OCI-LY1 (cell line): ENCODE data around the gene CCDC27.
"Not testable (repeated sequence)": the region's sequence is repeated elsewhere in the genome, so short reads cannot be mapped to it uniquely, and the experiment has no call there.

Experiments used
- H2AFZ ChIP-seq: fragments of 200-600 bp; sonication (generic), shearing (Covaris generic); 2 replicates; pipeline ENCODE4 v1.6.0; 2014; ENCODE audit warnings: antibody characterized with exemption, mild to moderate bottlenecking, low read length
- H3F3A ChIP-seq: fragments of 200-600 bp; sonication (generic), shearing (Covaris generic); 2 replicates; pipeline ENCODE4 v1.6.0; 2014; ENCODE audit warnings: mild to moderate bottlenecking, antibody characterized with exemption, low read length, moderate library complexity; ENCODE audit not compliant: insufficient read depth
- H3K27ac ChIP-seq: fragments of 200-600 bp; sonication (generic); 2 replicates; pipeline ENCODE4 v1.5.1; 2014; ENCODE audit warnings: low read length, mixed run types, mild to moderate bottlenecking, low read depth; ENCODE audit not compliant: poor library complexity, severe bottlenecking
- H3K27me3 ChIP-seq: fragments of 200-600 bp; sonication (generic); 2 replicates; pipeline ENCODE4 v1.6.0; 2014; ENCODE audit warnings: antibody characterized with exemption, mild to moderate bottlenecking, low read length, moderate library complexity; ENCODE audit not compliant: insufficient read depth
- H3K36me3 ChIP-seq: fragments of 200-600 bp; sonication (generic); 2 replicates; pipeline ENCODE4 v1.6.1; 2014; ENCODE audit warnings: mild to moderate bottlenecking, antibody characterized with exemption, low read length, moderate library complexity, mixed read lengths; ENCODE audit not compliant: insufficient read depth
- H3K4me1 ChIP-seq: fragments of 200-600 bp; sonication (generic); 2 replicates; pipeline ENCODE4 v1.5.1; 2014; ENCODE audit warnings: mild to moderate bottlenecking, low read length, moderate library complexity; ENCODE audit not compliant: insufficient read depth, severe bottlenecking
- H3K4me2 ChIP-seq: fragments of 200-600 bp; sonication (generic), shearing (Covaris generic); 2 replicates; pipeline ENCODE4 v1.6.1; 2014; ENCODE audit warnings: low read length
- H3K4me3 ChIP-seq: fragments of 200-600 bp; sonication (generic); 2 replicates; pipeline ENCODE4 v1.5.1; 2014; ENCODE audit warnings: low read length, low read depth, mild to moderate bottlenecking, mixed read lengths; ENCODE audit not compliant: poor library complexity, severe bottlenecking
- H3K79me2 ChIP-seq: fragments of 200-600 bp; shearing (Covaris generic); 2 replicates; pipeline ENCODE4 v1.6.1; 2016; ENCODE audit warnings: mixed run types, low read length, mixed read lengths; ENCODE audit not compliant: insufficient read depth
- H3K9ac ChIP-seq: fragments of 200-600 bp; sonication (generic), shearing (Covaris generic); 2 replicates; pipeline ENCODE4 v1.6.1; 2014; ENCODE audit warnings: mild to moderate bottlenecking, low read length, mixed read lengths
- H3K9me2 ChIP-seq: fragments of 200-600 bp; sonication (generic), shearing (Covaris generic); 2 replicates; pipeline ENCODE4 v1.6.1; 2014; ENCODE audit warnings: low read depth, mild to moderate bottlenecking, low read length, mixed read lengths
- H3K9me3 ChIP-seq: fragments of 200-600 bp; shearing (Covaris generic); 2 replicates; pipeline ENCODE4 v1.6.1; 2014; ENCODE audit warnings: low read length, mixed read lengths
- H4K20me1 ChIP-seq: fragments of 200-600 bp; sonication (generic), shearing (Covaris generic); 2 replicates; pipeline ENCODE4 v1.6.0; 2016; ENCODE audit warnings: mild to moderate bottlenecking, low read length; ENCODE audit not compliant: insufficient read depth
- EZH2 ChIP-seq: fragments of 200-600 bp; sonication (generic), shearing (Covaris generic); IDR thresholded peaks from 2 replicates; pipeline ENCODE4 v1.8.0; 2017; ENCODE audit warnings: borderline replicate concordance, mixed run types, mild to moderate bottlenecking, antibody characterized with exemption, low read length, moderate library complexity, mixed read lengths
- TF ChIP-seq, protein P1 (sequence below): fragments of 200-600 bp; sonication (generic), shearing (Covaris generic); IDR thresholded peaks from 2 replicates; pipeline ENCODE4 v1.5.1; 2017; ENCODE audit warnings: mild to moderate bottlenecking, antibody characterized with exemption, low read length, moderate library complexity, mixed read lengths

The CCDC27 gene

DNA sequence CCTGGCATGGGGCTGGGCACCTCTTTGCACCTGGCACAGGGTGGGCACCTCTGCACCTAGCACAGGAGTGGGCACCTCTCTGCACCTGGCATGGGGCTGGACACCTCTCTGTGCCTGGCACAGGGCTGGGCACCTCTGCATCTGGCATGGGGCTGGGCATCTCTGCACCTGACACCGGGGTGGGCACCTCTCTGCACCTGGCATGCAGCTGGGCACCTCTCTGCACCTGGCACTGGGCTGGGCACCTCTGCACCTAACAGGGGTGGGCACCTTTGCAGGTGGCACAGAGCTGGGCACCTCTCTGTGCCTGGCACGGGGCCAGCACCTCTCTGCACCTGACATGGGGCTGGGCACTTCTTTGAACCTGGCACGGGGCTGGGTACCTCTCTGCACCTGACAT, 29.4 kb upstream of the CCDC27 start:
- Histone ChIP-seq H3K27me3 (no peaks in the 10 kb centered on the region; the same call in 1 of the 2 replicates), H3K4me3 (no peak overlapping the region), H3K9me2 (no peaks in the 10 kb centered on the region), H3F3A (no peaks in the 10 kb centered on the region), H2AFZ (no peak overlapping the region), H3K79me2 (no peaks in the 10 kb centered on the region), H3K4me2 (no peak overlapping the region), H3K4me1 (no peaks in the 10 kb centered on the region), H3K36me3 (no peaks in the 10 kb centered on the region), H3K9me3 (no peaks in the 10 kb centered on the region), H3K9ac (no peak overlapping the region), H4K20me1 (no peaks in the 10 kb centered on the region), H3K27ac (no peak overlapping the region)
- TF ChIP-seq, protein P1, sequence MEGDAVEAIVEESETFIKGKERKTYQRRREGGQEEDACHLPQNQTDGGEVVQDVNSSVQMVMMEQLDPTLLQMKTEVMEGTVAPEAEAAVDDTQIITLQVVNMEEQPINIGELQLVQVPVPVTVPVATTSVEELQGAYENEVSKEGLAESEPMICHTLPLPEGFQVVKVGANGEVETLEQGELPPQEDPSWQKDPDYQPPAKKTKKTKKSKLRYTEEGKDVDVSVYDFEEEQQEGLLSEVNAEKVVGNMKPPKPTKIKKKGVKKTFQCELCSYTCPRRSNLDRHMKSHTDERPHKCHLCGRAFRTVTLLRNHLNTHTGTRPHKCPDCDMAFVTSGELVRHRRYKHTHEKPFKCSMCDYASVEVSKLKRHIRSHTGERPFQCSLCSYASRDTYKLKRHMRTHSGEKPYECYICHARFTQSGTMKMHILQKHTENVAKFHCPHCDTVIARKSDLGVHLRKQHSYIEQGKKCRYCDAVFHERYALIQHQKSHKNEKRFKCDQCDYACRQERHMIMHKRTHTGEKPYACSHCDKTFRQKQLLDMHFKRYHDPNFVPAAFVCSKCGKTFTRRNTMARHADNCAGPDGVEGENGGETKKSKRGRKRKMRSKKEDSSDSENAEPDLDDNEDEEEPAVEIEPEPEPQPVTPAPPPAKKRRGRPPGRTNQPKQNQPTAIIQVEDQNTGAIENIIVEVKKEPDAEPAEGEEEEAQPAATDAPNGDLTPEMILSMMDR, result no peak
- no peak for TF ChIP-seq EZH2

DNA sequence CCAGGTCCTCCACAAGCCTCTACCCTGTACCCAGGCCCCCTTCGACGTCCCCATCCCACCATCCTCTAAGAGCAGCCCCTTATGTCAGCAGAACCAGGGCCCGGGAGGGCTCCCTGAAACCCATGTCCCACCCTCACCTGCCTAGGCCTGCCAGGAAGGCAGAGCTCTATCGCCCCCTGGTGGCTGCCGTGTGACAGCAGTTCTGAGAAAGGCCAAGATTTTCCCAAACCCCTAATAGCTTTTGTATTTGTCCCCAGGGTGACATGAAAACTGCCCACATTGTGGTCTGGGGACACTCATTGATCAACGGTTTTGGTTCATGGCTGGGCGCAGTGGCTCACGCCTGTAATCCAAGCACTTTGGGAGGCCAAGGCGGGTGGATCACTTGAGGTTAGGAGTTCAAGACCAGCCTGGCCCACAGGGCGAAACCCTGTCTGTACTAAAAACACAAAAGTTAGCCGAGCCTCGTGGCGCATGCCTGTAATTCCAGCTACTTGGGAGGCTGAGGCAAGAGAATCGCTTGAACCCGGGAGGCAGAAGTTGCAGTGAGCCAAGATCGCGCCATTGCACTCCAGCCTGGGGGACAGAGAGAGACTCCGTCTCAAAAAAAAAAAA, 27.7 kb upstream of the CCDC27 start:
- H3K9me3 ChIP-seq, H3K27ac ChIP-seq, H3K4me1 ChIP-seq, H2AFZ ChIP-seq, H3K4me2 ChIP-seq, H3K9me2 ChIP-seq, H3K27me3 ChIP-seq, H3K79me2 ChIP-seq, H4K20me1 ChIP-seq, H3K4me3 ChIP-seq, H3K9ac ChIP-seq, H3K36me3 ChIP-seq, H3F3A ChIP-seq: not testable (repeated sequence)
- TF ChIP-seq, protein P1, result peak; percentile 86

DNA sequence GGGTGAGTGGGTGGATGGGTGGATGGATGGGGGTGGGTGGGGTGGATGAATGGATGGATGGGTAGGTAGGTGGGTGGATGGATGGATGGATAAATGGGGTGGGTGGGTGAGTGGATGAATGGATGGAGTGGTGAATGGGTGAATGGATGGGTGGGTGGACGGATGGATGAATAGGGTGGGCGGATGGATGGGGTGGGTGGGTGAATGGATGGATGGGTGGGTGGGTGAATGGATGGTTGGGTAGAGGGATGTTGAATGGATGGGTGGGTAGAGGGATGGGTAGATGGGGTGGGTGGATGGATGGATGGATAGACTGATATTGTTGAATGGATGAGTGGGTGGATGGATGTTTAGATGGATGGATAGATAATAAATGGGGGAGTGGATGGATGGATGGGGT, 26.9 kb upstream of the CCDC27 start:
- Histone ChIP-seq H3K79me2 (no peaks in the 10 kb centered on the region), H3K4me1 (no peaks in the 10 kb centered on the region), H3K27ac (no peak overlapping the region), H3K9me2 (no peaks in the 10 kb centered on the region), H3K36me3 (no peaks in the 10 kb centered on the region), H3K4me3 (no peak overlapping the region), H4K20me1 (no peaks in the 10 kb centered on the region), H3F3A (no peaks in the 10 kb centered on the region), H3K27me3 (peaks cover 12% of the 10 kb centered on the region; the same call in 1 of the 2 replicates), H3K4me2 (no peak overlapping the region), H2AFZ (no peak overlapping the region), H3K9me3 (no peaks in the 10 kb centered on the region), H3K9ac (no peak overlapping the region)
- TF ChIP-seq, protein P1, result no peak
- no peak for TF ChIP-seq EZH2
